CD4-positive, alpha-beta T cell treated with Interleukin-4 for 1 hour (primary cell): ENCODE measurements around the gene CCDC69.
A peak's percentile ranks its signal among the peaks of the same experiment; 100 is the strongest.
"Not testable (repeated sequence)": the region's sequence is repeated elsewhere in the genome, so short reads cannot be mapped to it uniquely, and the experiment has no call there.

ENCODE experiments used
- DNase-seq, 2 donors: peaks; one replicate each; pipeline ENCODE4 v3.0.0-alpha.2; 2020 to 2022

Gene CCDC69

DNA sequence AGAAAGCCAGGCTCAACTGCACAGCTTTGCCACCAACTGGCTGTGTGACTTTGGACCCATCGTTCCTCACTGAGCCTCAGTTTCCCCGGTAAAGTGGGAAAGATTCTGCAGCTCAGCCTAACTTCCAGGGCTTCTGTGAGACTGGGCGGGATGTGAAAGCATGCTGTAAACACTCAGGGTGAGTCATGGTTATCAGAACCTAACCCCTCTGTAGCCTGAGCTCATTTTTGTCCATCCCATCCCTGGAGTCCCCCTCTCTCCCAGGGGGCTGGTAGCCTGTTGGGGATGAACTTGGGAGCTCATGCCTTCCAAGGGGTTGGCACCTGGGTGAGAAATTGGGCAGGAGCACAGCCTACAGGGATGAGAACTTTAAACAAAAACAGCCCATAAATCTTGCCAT lies 2.3 kb downstream of the CCDC69 start:
- DNase-seq = no peak

DNA sequence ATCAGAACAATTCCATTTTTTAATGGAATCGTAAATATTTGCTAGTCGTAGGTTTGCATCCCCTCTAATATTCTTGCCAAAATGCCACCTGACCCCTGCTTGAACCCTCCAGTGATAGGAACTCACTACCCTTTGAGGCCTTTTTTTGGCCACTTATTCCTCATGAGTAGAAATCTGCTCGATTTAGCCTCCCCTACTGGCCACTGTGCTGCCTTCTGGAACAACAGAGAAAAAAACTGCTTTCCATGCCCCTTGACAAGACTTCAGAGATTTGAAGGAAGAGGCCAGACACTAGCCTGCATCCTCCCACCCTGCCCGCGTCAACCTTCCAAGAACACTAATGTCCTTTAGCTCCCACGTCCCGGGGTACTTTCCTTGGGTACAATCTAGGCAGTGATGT lies 4.1 kb downstream of the CCDC69 start:
- no peak for DNase-seq

DNA sequence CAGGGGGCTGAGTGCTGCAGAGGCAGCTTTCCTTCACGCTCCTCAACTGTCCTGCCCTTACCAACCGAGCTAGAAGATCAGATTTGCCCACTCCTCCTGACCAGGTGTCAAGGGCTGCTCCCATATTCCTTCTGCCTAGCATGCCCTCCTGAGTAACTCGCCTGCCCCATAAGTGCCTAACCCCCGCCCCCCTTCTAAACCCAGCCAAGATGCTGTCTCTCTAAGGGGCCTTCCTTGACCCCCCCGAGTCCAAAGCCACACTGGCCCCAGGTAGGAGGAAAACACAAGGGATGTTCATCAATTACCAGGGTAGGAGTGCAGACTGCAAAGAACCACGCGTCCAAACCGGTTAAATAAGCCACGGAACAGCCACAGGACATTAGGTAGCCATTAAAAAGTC lies 4.8 kb downstream of the CCDC69 start:
- DNase-seq = no peak

DNA sequence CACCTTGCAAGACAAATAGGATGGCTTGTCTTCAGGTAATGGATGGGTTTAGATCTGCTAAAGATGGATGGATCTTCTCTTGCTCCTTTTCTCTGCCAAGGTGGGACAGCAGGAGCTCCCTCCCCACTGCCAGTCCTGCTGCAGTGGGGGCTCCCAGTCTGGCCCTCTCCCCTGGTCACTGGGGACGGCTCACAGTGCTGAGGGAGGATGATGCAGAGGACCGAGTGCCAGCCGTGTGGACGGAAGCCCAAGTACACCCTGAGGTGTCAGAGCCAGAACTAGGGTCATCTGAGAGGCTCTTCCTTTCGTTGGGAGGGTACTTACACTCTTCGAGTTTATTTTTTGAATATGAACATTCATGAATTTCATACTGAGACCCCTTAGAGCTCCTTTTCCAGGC lies 5.7 kb downstream of the CCDC69 start:
- no peak for DNase-seq

DNA sequence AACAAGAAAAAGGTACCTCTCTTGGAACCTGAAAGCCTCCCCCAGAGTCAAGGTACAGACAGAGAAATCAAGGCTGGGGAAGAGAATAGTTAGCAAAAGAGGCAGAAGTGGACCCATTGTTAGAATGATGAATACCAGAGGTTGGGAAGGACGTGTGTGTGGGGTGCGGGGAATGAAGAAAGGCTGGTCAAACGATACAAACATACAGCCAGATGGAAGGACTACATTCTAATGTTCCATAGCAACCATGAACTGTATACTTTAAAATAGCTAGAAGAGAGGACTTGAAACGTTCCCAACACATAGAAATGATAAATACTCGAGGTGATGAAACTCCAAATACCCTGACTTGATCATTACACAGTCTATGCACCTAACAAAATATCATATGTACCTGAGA lies 7.1 kb downstream of the CCDC69 start:
- DNase-seq = no peak

DNA sequence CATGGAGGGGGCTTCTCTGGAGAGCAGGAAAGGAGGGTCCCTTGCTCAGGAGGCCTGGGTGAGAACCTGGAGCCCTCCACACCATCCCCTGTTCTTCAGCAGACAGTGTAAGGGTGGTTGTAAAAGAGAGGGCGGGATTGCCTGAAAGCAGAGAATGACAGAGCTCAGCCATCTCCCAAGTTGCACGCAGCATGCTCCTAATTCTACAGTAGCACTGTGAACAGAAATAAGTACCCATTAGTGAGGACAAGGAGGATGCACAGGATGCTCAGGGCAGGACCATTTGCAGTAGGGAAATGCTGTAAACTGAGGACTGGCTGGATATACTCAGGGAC lies 8.4 kb downstream of the CCDC69 start:
- no peak for DNase-seq

DNA sequence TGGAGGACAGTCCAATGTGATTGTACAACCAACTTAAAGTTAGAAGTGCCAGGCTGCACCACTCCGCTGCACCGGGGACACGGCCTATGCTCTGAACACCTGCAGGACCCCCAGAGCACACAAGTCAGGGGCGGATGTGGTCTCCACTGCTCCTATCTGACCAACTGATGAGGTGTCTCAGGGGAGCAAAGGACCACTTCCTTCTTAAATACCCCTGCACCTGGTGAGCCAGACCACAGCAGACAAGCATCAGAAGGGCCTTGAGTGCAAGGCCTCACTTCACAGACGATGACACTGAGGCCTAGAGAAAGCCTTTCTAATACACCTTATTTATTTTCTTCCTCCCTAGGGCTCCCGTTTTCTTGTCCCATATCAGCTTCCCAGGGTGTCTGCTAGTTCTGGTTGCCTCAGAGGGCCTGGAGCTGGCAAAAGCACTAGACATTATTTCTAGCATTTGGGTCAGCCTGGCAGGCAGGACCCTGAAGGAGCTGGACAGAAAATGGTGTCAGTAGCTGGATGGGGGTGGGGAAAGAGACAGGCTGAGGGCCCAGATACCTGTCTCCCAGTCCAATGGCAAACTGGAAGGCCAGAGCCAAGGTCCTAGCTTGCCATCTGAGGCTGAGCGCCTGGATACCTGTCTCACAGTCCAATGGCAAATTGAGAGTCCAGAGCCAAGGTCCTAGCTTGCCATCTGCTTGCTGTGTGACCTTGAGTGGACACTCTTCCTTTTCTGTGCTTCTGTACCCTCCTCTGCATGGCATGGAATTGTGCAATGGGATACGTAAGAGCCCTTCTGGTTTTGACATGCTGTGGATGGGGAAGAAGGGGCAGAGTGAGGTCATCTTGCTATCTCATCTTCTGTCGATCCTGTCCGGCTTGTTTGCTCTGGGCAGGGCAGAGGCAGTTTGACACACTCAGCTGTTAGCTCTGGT lies 9.0 kb downstream of the CCDC69 start:
- DNase-seq = peak; percentile 49 to 83

DNA sequence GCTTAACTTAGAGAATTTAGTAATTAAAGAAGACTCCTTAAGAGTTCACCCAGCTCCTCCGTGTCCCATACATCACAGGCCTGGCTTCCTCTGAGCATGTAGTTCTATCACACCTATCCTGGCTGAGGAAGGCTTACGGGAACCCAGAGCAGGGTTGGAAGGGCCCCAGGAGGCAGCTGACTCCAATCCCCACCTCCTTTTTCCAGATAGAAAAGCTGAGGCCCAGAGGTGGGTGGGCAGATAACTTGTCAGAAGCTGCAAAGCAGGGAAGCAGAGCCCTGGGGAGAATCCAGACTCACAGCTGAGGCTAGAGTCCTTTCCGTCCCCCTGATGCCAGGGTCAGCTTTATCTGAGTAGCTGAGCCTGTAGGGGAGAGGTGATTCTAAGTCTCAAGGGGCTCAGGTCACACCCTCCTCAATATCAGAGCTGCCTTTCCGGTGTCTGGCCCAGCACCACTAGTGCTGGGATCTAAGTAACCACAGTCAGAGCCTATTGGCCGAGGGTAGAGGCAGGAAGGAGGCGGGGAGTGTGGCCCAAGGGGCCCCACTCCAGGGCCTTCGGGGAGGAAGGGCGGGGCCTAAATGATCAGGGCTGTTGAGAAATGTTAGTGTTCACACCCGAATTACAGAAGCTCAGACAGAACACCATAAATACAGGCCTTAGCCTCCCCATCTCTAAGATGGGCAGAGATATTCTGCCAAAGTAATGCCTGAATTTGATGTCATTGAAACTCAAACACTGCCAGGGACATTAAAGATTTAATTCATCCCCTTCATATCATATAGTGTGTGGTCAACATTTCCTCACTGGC lies 9.9 kb downstream of the CCDC69 start:
- peak; percentile 90 to 92 for DNase-seq

DNA sequence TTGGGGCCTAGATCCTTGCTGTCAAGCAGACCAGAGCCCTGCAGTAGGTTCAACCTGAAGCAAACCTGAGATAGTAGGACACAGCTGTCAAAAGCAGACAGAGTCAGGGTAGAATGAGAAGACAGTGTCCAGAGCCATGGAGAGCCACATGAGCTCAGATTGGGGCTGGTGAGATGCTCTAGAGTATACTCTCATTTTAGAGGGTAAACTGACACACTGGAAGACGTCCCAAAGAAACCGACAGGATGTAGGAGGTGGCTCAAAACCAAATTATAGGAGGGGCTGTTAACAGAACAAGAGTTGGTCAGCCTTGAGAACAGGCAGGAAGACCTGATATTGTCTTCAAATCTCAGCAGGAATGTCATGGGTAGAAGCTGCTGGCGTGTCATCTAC lies 11.5 kb downstream of the CCDC69 start:
- peak in 1 of 2 donors; percentile 27 for DNase-seq

DNA sequence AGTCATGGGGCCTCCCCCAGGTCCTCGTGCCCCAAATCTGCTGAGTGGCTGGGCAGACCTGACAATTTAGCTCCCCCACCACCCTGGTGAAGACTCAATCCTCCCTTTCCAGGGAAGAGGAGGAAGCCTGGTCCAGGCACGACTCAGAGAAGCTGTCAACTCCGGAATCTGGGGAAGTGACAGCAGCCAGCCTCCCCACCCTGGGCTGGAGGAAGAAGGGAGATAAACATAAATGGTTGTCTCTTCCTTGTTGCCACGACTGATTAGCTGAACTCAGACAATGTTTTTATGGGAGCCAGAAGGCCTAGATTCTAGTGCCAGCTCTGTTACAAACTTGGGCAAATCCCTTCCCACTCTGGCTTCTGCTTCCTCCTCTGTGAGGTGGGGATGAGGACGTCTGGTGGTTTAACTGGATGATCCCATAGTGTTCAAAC lies 15.4 kb downstream of the CCDC69 start:
- no peak for DNase-seq

DNA sequence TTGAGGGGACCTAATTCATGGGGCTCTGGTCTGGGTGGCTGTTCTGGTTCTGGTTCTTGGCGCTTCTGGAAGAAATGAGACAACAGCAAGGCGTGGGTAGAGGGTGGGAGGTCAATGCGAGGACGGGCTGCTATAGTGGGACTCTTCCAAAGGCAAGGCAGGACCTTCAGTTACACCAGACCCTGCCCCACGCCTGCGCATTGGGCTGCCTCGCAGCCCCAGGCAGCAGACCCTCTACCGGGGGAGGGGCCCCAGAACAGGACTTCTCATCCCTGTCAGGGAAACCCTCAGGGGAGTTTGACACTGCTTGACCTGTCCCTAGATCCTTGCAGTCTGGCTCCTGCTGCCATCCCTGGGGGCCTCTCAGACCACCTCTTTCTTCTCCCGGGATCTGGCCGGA lies 18.5 kb downstream of the CCDC69 start:
- no peak for DNase-seq

DNA sequence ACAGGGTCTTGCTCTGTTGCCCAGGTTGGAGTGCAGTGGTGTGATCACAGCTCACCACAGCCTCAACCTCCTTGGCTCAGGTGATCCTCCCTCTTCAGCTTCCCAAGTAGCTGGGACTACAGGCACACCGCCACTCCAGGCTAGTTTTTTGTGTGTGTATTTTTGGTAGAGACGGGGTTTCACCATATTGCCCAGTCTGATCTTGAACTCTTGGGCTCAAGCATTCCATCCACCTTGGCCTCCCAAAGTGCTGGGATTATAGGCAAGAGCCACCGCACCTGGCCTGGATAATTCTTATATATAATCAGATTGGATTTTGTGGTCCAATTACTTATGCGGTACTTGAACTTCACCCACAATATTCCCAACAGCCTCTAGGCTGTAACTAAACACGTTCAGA lies 19.8 kb downstream of the CCDC69 start:
- DNase-seq = no peak

DNA sequence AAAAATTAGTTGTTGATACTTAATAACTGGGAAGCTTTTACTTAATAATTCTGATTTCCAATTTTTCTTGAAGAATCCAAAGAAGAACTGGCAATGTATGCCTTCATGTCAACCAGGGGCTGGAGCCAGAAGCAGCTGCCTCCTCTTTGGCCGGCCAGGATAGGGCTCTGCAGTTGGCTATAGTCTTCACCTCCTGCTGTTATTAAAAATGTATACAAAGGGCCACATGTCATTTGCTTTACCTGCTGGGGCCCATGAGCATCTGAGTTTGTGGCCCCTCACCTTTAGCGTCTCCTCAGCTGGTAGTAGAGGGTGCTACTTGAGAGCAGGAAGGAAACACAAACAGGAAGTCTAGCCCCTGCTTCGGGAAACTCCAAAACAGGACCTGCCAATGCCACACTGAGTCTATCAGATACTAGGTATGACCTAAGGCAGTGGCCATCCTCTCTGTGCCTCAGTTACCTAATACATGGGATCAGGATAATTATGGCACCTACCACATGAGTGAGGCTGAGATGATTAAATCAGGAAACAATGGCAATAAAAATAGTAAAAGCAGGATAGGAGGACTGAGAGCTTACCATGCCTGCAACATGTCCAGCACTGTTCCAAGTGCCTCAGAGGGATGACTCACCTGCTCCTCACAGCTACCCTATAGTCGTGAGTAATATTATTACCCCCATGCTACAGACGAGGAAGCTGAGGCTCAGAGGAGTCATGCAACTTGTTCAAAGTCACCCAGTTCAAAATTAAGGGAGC lies 21.3 kb downstream of the CCDC69 start:
- peak; percentile 45 to 53 for DNase-seq

DNA sequence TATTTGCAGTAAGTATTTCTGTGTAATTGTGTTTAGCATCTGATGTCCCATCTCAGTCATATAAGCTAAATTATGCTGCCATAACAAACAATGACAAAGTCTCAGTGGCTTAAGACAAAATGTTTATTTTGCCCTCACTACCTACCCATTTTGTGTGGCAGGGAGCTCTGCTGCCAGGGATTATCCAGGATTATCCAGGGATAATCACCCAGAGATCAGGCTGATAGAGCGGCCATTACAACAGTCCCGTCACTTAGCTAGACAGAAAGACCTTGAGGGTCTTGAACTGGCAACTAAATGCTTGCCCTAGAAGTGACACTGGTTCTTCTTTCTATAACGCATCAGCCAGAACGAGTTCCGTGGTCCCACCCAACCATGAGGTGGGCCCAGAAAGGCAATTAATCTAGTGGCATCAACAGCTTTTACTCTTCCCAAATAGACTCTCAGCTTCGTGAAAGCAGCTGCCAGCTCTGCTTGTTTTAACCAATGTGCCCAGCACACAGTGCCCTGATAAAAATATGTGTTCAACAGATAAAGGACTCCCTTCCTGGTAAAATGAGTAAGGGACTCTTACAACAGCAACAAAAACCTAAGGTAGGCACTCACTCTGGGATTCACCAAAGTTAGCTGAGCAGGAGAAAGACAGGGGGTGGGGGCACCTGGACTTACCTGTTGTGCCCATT lies 22.8 kb downstream of the CCDC69 start:
- no peak for DNase-seq

DNA sequence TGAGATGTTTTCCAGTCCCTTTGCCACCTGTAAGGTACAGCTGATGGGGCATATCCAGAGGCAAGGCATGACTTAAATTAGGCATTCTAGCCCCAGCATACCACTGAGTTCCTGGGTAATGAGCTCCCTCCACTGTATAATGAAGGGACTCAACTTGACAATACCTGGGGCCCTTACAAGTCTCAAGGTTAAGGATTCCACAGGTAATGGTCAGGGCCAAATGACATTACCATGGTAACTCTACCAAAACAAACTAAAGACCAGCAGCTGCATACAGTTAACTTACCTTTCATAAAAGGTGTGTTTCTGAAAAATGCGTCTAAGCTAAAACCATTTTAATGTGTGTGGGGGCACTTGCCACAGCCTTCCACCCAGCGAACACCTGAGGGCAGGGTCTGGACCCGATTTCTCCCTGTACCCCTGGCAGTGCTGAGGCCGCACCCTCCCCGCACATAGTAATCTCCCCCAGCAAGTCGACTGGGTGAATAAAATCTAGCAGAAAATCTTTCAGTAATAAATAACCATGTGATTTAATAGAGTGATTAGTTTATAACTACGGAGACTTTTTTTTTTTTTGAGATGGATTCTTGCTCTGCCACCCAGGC lies 24.2 kb downstream of the CCDC69 start:
- no peak for DNase-seq

DNA sequence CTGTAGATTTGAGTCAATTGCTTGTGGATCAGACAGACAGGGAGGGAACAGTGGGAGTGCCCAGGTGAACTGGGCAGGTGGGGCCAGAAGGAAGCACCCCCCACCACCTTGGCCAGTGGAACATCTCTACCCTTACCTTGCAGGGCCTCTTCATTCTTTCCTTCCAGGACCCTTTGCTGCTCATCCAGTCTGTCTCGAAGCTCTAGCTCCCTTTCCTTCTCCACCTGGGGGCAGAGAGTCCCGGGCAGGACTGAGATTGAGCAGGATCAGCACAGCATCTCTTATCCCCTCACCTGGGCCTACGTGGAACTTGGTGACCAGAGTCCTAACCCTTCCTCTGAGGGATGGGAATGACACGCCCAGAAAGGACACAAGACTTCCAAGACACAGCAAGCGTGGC lies 25.0 kb downstream of the CCDC69 start:
- no peak for DNase-seq

DNA sequence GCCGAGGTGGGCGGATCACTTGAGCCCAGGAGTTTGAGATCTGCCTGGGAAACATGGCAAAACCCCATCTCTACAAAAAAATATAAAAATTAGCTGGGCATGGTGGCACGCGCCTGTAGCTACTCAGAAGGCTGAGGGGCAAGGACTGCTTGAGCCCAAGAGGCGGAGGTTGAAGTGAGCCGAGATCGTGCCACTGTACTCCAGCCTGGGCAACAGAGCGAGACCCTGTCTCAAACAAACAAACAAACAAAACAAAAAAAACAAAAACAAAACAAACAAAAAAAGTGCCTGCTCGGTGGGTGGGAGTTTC lies 26.6 kb downstream of the CCDC69 start:
- not testable (repeated sequence) for DNase-seq

DNA sequence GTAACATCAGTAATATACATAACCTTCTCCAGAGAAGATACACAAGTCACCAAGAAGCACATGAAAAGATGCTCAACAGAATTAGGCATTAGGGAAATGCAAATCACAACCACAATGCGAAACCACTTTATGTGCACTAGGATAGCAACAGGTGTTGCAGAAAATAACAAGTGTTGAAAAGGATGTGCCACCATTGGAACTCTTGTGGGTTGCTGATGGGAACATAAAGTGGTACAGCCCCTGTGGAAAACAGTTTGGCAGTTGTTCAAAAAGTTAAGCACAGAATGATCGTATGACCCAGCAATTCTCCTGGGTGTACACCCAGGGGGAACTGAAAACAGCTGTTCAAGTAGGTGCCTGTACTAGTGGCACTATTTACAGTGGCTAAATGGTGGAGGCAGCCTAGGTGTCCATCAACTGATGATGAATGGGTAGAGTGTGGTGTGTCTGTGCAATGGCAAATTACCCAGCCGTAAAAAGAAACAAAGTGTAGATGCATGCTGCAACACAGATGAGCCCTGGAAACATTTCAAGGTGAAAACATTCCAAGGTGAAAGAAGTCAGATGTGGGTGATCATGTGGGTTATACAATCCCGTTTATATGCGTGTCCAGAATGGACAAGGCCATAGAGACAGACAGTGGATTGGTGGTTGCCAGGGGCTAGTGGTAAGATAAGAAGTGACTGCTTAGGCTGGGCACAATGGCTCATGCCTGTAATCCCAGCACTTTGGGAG lies 27.2 kb downstream of the CCDC69 start:
- peak in 1 of 2 donors; percentile 31 for DNase-seq

DNA sequence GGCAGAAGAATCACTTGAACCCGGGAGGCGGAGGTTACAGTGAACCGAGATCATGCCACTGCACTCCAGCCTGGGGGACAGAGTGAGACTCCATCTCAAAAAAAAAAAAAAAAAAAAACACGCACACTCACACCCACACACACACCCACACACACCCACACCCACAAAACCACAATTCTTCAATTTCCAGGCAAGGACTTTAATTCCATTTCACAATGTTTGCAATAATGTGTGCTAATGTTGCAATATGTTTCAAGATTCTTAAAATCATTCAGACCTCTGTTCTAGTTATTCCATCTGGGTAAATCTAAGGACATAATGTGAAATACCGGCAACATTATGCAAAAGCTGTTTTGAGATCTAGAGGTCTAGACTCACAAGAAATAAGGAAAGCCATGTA lies 28.3 kb downstream of the CCDC69 start:
- DNase-seq = peak in 1 of 2 donors; percentile 28

DNA sequence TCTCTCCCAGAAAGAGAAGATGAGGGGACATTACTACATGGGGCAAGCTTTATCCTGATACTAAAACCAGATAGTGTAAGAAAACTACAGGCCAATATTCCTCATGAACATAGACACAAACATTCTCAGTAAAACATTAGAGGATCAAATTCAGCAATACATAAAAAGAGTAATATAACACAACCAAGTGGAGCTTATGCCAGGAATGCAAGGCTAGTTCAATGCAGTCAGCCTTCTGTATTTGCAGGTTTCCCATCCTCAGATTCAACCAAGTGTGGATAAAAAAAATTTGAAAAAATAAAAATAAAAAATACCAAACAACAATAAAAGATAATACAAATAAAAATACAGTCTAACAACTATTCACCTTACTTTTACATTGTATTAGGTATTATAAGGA lies 31.3 kb downstream of the CCDC69 start:
- no peak for DNase-seq

DNA sequence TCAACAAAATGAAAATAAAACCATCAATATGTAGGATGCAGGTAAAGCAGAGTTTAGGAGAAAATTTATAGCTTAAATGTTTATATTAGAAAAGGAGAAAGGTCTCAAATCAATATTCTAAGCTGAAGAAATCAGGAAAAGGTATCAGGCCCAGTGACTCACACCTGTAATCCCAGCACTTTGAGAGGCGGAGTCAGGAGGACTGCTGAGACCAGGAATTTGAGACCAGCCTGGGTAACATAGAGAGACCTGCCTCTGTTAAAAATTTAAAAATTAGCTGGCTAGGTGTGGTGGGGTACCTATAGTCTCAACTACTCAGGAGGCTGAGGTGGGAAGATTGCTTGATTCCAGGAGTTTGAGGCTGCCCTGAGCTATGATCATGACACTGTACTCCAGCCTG lies 32.2 kb downstream of the CCDC69 start:
- DNase-seq = no peak

DNA sequence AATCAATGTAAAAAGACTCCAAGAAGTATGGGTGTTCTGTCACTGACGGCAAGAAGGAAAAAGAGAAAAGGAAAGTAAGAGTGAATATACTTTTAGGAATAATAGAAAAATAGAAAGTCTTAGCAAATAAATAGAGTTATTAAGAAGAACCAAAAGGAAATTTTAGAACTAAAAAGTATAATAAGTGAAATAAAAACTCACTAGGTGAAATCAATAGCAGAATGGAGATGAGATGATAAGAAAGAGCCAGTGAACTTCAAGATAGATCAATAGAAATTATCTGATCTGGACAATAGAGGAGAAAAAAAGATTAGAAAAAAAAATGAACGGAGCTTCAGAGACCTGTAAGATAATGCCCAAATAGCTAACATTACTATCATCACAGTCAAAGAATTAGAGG lies 34.7 kb downstream of the CCDC69 start:
- no peak for DNase-seq
